Measurements from ENCODE around the gene VPS13D.

- TF ChIP-seq EZH2 (IDR thresholded peaks at IDR 0.05; ENCODE audit: low read length, unreplicated experiment) (no peak), CTCF (conservative IDR thresholded peaks at IDR 0.05; ENCODE audit: low read depth, low read length) (no peak), EZH2phosphoT487 (IDR thresholded peaks at IDR 0.05; ENCODE audit: borderline replicate concordance, low read length) (no peak)
Observed at GRCh38 chr1:12515234-12515633, 285.4 kb downstream of the VPS13D start.

All from PC-3 (cell line).